IMR-90 (cell line): Measurements from ENCODE around the gene PEX26.

Source experiments
- BHLHE40 ChIP-seq: fragments of 150-350 bp; IDR thresholded peaks from 2 replicates; pipeline ENCODE4 v1.6.1; 2016; ENCODE audit warnings: mild to moderate bottlenecking, low read depth, low read length
- CEBPB ChIP-seq: IDR thresholded peaks from 2 replicates; pipeline ENCODE4 v1.6.1; 2012; ENCODE audit warnings: low read depth, low read length, improper control_type of control experiment
- CHD1 ChIP-seq: IDR thresholded peaks from 2 replicates; pipeline ENCODE4 v1.6.1; 2012; ENCODE audit warnings: low read depth, low read length, improper control_type of control experiment
- CTCF ChIP-seq: conservative IDR thresholded peaks from 2 replicates; pipeline ENCODE4 v1.5.1; 2012; ENCODE audit warnings: mild to moderate bottlenecking, low read depth, low read length, improper control_type of control experiment
- FOS ChIP-seq: fragments of 150-350 bp; IDR thresholded peaks from 2 replicates; pipeline ENCODE4 v1.6.1; 2016; ENCODE audit warnings: low read depth, low read length
- MAFK ChIP-seq: IDR thresholded peaks from 2 replicates; pipeline ENCODE4 v1.6.1; 2012; ENCODE audit warnings: low read depth, low read length, improper control_type of control experiment
- MAZ ChIP-seq: IDR thresholded peaks from 2 replicates; pipeline ENCODE4 v1.6.1; 2012; ENCODE audit warnings: low read depth, mild to moderate bottlenecking, low read length, improper control_type of control experiment, moderate library complexity, borderline replicate concordance
- MXI1 ChIP-seq: IDR thresholded peaks from 2 replicates; pipeline ENCODE4 v1.6.1; 2012; ENCODE audit warnings: low read depth, mild to moderate bottlenecking, low read length, moderate library complexity, borderline replicate concordance
- NFE2L2 ChIP-seq: fragments of 150-350 bp; IDR thresholded peaks from 2 replicates; pipeline ENCODE4 v1.6.1; 2016; ENCODE audit warnings: low read depth, mild to moderate bottlenecking, low read length
- POLR2A ChIP-seq: IDR thresholded peaks from 2 replicates; pipeline ENCODE4 v1.6.1; 2012; ENCODE audit warnings: mild to moderate bottlenecking, low read depth, low read length
- RAD21 ChIP-seq: IDR thresholded peaks from 2 replicates; pipeline ENCODE4 v1.6.1; 2012; ENCODE audit warnings: low read length, improper control_type of control experiment
- RCOR1 ChIP-seq: IDR thresholded peaks from 2 replicates; pipeline ENCODE4 v1.6.1; 2012; ENCODE audit warnings: mild to moderate bottlenecking, low read length, improper control_type of control experiment; ENCODE audit not compliant: insufficient replicate concordance
- RFX5 ChIP-seq: IDR thresholded peaks from 2 replicates; pipeline ENCODE4 v1.8.0; 2012; ENCODE audit warnings: low read depth, mild to moderate bottlenecking, low read length, moderate library complexity
- USF2 ChIP-seq: fragments of 150-350 bp; IDR thresholded peaks from 2 replicates; pipeline ENCODE4 v1.6.1; 2017; ENCODE audit warnings: mild to moderate bottlenecking, antibody characterized with exemption, low read length, low read depth

GRCh38 chr22:18087350-18087855 lies 9.6 kb downstream of the PEX26 start:
- TF ChIP-seq RAD21 (no peak), CTCF (no peak), CHD1 (no peak), POLR2A (no peak), MAZ (no peak), MAFK (no peak), BHLHE40 (no peak), CEBPB (no peak), MXI1 (no peak), RFX5 (no peak), RCOR1 (no peak), USF2 (no peak), FOS (no peak), NFE2L2 (no peak)
